ENCODE results near the gene ADAR. TPM values are rescaled to one million over a fixed set of nuclear protein-coding genes. Genes with fewer than 3 reads are reported as not detected.

The ADAR gene
- total and polyA plus RNA-seq, 2 of the 8 experiments (the other 6 are each of a cell fraction or from before 2014, with no cell fraction given): 125 to 242 TPM

- H3K36me3 ChIP-seq (ENCODE audit: control insufficient read depth in 2 of 4, insufficient read depth in 4 of 4, low read length in 3 of 4): peaks cover 14 to 37% (median 23%) of the 10 kb centered on the region in 4 experiments
- no peak overlapping the region for H2BK15ac ChIP-seq (ENCODE audit: low read length)
- no peak overlapping the region for H2AFZ ChIP-seq (ENCODE audit: low read length)
- no peak for DNase-seq (ENCODE audit: low read depth in 1 of 2, low spot score in 2 of 2)
- no peak overlapping the region for H3K14ac ChIP-seq (ENCODE audit: insufficient read length)
- H2AK5ac ChIP-seq (ENCODE audit: low read depth, low read length): no peak overlapping the region
- no peaks in the 10 kb centered on the region for H3K9me3 ChIP-seq (ENCODE audit: insufficient read depth in 2 of 2, low read depth in 1 of 2, low read length in 1 of 2)
- H3K23me2 ChIP-seq (ENCODE audit: low read depth, low read length): no peaks in the 10 kb centered on the region
- WGBS, 2 experiments (ENCODE audit: extremely low coverage in 1 of 2, insufficient coverage in 1 of 2, insufficient read length in 1 of 2, insufficient replicate concordance in 2 of 2, low coverage in 1 of 2, low lambda C conversion rate in 2 of 2, missing lambda C conversion rate in 1 of 2): 82% methylated on average over 11 of the region's 11 CpGs; no CpG with 5 or more reads in 1 of the 2 experiments
- H3K23ac ChIP-seq (ENCODE audit: insufficient read length): no peak overlapping the region
- H3K4me3 ChIP-seq (ENCODE audit: extremely low read depth in 1 of 4, insufficient read depth in 2 of 4, low read depth in 3 of 4, low read length in 4 of 4): no peak overlapping the region
- no peaks in the 10 kb centered on the region for H3K79me1 ChIP-seq (ENCODE audit: low read depth, low read length)
- no peaks in the 10 kb centered on the region for H3K27me3 ChIP-seq (replicated peaks in 1 of 4; ENCODE audit: control insufficient read depth in 3 of 4, extremely low read depth in 1 of 4, insufficient read depth in 3 of 4, low read length in 3 of 4)
- H4K20me1 ChIP-seq (replicated peaks in 1 of 2; ENCODE audit: control insufficient read depth in 1 of 2, insufficient read depth in 2 of 2, low read length in 2 of 2): peaks cover under 1 to 14% of the 10 kb centered on the region in 2 experiments
- no peak overlapping the region for H2BK12ac ChIP-seq (ENCODE audit: low read depth, low read length)
- no peak overlapping the region for H4K91ac ChIP-seq (replicated peaks; ENCODE audit: insufficient read length, low read length)
- H3K4ac ChIP-seq (replicated peaks; ENCODE audit: insufficient read length, low read depth, low read length): no peak overlapping the region
- 0 out of 2 replicates have a peak overlapping the region, but pooled peaks have one; percentile 7 for H2BK5ac ChIP-seq (ENCODE audit: low read depth, low read length)
- H3K4me1 ChIP-seq (replicated peaks in 1 of 4; ENCODE audit: control insufficient read depth in 3 of 4, insufficient read depth in 4 of 4, low read length in 3 of 4): no peaks in the 10 kb centered on the region
- no peak overlapping the region for H4K5ac ChIP-seq (ENCODE audit: insufficient read length, low read depth, low read length)
- H3K18ac ChIP-seq (ENCODE audit: extremely low read depth, low read length): no peak overlapping the region
- H3K27ac ChIP-seq (ENCODE audit: low read depth, low read length): no peak overlapping the region
- no peaks in the 10 kb centered on the region for H3K79me2 ChIP-seq (ENCODE audit: control insufficient read depth in 1 of 2, insufficient read depth in 2 of 2, low read length in 2 of 2)
- ChIA-PET POLR2A (ENCODE audit: partially characterized antibody) (interaction anchor here (0.9 to 1.0 kb wide), 2 partner anchors 10 to 13 kb away, joined by 3 read pairs; no protein-coding TSS in a partner anchor), CTCF (ENCODE audit: partially characterized antibody) (interaction anchor here (0.6 to 5.7 kb wide), 65 partner anchors 9 to 436 kb away, joined by 3 to 117 read pairs (median 4); partner anchors contain the start of genes CHRNB2, FLAD1 and PBXIP1)
- no peak overlapping the region for H2BK120ac ChIP-seq (replicated peaks; ENCODE audit: low read depth, low read length)
- FAIRE-seq: no peak
- no peak overlapping the region for H3K4me2 ChIP-seq (ENCODE audit: insufficient read depth in 1 of 2, low read depth in 2 of 2, low read length in 2 of 2)
- no peak overlapping the region for H3K56ac ChIP-seq (replicated peaks; ENCODE audit: insufficient read length, low read depth, low read length)
- H4K8ac ChIP-seq (ENCODE audit: extremely low read depth, insufficient read depth, low read length): no peak overlapping the region
- no peak overlapping the region for H3K9ac ChIP-seq (replicated peaks in 1 of 4; ENCODE audit: extremely low read depth in 1 of 4, low read depth in 3 of 4, low read length in 3 of 4)
- H2BK20ac ChIP-seq (ENCODE audit: low read length): no peak overlapping the region
- TF ChIP-seq, protein P1, sequence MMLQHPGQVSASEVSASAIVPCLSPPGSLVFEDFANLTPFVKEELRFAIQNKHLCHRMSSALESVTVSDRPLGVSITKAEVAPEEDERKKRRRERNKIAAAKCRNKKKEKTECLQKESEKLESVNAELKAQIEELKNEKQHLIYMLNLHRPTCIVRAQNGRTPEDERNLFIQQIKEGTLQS (IDR thresholded peaks at IDR 0.05; ENCODE audit: insufficient read depth, low read depth, low read length): no peak
- TF ChIP-seq NRF1 (IDR thresholded peaks at IDR 0.05; ENCODE audit: low read depth, low read length): no peak
- TF ChIP-seq, protein P2, sequence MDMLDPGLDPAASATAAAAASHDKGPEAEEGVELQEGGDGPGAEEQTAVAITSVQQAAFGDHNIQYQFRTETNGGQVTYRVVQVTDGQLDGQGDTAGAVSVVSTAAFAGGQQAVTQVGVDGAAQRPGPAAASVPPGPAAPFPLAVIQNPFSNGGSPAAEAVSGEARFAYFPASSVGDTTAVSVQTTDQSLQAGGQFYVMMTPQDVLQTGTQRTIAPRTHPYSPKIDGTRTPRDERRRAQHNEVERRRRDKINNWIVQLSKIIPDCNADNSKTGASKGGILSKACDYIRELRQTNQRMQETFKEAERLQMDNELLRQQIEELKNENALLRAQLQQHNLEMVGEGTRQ (IDR thresholded peaks at IDR 0.05; ENCODE audit: low read length): no peak
- no peak for TF ChIP-seq SAP30 (IDR thresholded peaks at IDR 0.05; ENCODE audit: insufficient read depth, insufficient replicate concordance, low read length)
These were observed 60.8 kb downstream of the ADAR start for GRCh38 chr1:154547105-154547732.
